ENCODE measurements around the gene SCN5A. TPM values are rescaled to one million over a fixed set of nuclear protein-coding genes. Genes with fewer than 3 reads are reported as not detected.

SCN5A gene
- polyA plus RNA-seq, 3 donors from 2014 or later = not detected

Other genes with a start within 250 kb of the SCN5A start
- gene ACVR2B, start 195.8 kb downstream of the SCN5A start, polyA plus RNA-seq = under 1 TPM; 0.02 to 0.39 (median 0.04) TPM
- gene EXOG, start 153.3 kb downstream of the SCN5A start, polyA plus RNA-seq = 10 to 100 TPM in 1 of 3 donors, 1 to 10 TPM in 2; 2.9 to 19.6 (median 6.9) TPM
- not detected for gene SCN10A, start 166.5 kb upstream of the SCN5A start, polyA plus RNA-seq

Data from immature natural killer cell (primary cell).